Measurements from ENCODE around the gene BIK.
"Not testable (repeated sequence)": the region's sequence is repeated elsewhere in the genome, so short reads cannot be mapped to it uniquely, and the experiment has no call there.

The BIK gene

GRCh38 chr22:43110444-43110926 is at the start of gene BIK:
Gene BIK (plus strand): TSS chr22:43110750. CDS start chr22:43124023, 13,273 bp downstream.
- peak; percentile 37 for DNase-seq

- no peak for DNase-seq
These were observed 44.4 kb upstream of the BIK start for GRCh38 chr22:43066134-43066533.

- no peak for DNase-seq
These were observed 43.6 kb upstream of the BIK start for GRCh38 chr22:43066844-43067385.

- DNase-seq: no peak
These were observed 33.3 kb upstream of the BIK start for GRCh38 chr22:43077121-43077877.

- no peak for DNase-seq
These were observed 32.0 kb upstream of the BIK start for GRCh38 chr22:43078522-43078921.

- no peak for DNase-seq
These were observed 30.8 kb upstream of the BIK start for GRCh38 chr22:43079742-43080141.

GRCh38 chr22:43080616-43081015 is 29.9 kb upstream of the BIK start:
- DNase-seq: no peak

- no peak for DNase-seq
These were observed 28.6 kb upstream of the BIK start for GRCh38 chr22:43081968-43082367.

- no peak for DNase-seq
These were observed 24.6 kb upstream of the BIK start for GRCh38 chr22:43085658-43086606.

GRCh38 chr22:43088627-43088983 is 21.9 kb upstream of the BIK start:
- DNase-seq: no peak

- DNase-seq: peak; percentile 89
These were observed 21.4 kb upstream of the BIK start, which contains the start of gene TTLL1 for GRCh38 chr22:43088984-43089717. Gene TTLL1 (minus strand): TSS chr22:43089391. CDS start chr22:43075586, 13,805 bp downstream.

- DNase-seq: peak; percentile 61
These were observed 20.3 kb upstream of the BIK start for GRCh38 chr22:43090130-43090789.

- no peak for DNase-seq
These were observed 18.5 kb upstream of the BIK start for GRCh38 chr22:43092085-43092484.

GRCh38 chr22:43094085-43094484 is 16.5 kb upstream of the BIK start:
- no peak for DNase-seq

- no peak for DNase-seq
These were observed 16.0 kb upstream of the BIK start for GRCh38 chr22:43094551-43094950.

GRCh38 chr22:43096420-43096819 is 14.1 kb upstream of the BIK start:
- no peak for DNase-seq

- no peak for DNase-seq
These were observed 12.2 kb upstream of the BIK start for GRCh38 chr22:43098356-43098755.

GRCh38 chr22:43099095-43099494 is 11.5 kb upstream of the BIK start:
- no peak for DNase-seq

- no peak for DNase-seq
These were observed 10.3 kb upstream of the BIK start for GRCh38 chr22:43100225-43100624.

GRCh38 chr22:43101306-43101705 is 9.2 kb upstream of the BIK start:
- DNase-seq: no peak

- peak; percentile 25 for DNase-seq
These were observed 6.4 kb upstream of the BIK start for GRCh38 chr22:43104056-43104625.

- DNase-seq: not testable (repeated sequence)
These were observed 5.6 kb upstream of the BIK start for GRCh38 chr22:43104950-43105349.

Measured in stimulated activated CD4-positive, alpha-beta T cell treated with anti-CD3 and anti-CD28 coated beads, Interleukin-4, amount 100 ng/mL, for 24 hours (primary cell).